A673 (cell line): Measurements from ENCODE around the gene DDHD1.

Source experiments
- EZH2 ChIP-seq: fragments of 200-600 bp; sonication (generic); IDR thresholded peaks from 2 replicates; pipeline ENCODE4 v1.6.1; 2017; ENCODE audit warnings: borderline replicate concordance, low read depth, mild to moderate bottlenecking, mixed read lengths, antibody characterized with exemption, low read length; ENCODE audit not compliant: poor library complexity, severe bottlenecking
- TF ChIP-seq, protein P1 (sequence below): fragments of 300-800, 200-600 bp; sonication (generic); conservative IDR thresholded peaks from 2 replicates; pipeline ENCODE4 v1.5.1; 2017; ENCODE audit warnings: low read depth, mild to moderate bottlenecking, antibody characterized with exemption, low read length, moderate library complexity, mixed read lengths

GRCh38 chr14:53027562-53027961, 125.6 kb downstream of the DDHD1 start:
- TF ChIP-seq, protein P1, sequence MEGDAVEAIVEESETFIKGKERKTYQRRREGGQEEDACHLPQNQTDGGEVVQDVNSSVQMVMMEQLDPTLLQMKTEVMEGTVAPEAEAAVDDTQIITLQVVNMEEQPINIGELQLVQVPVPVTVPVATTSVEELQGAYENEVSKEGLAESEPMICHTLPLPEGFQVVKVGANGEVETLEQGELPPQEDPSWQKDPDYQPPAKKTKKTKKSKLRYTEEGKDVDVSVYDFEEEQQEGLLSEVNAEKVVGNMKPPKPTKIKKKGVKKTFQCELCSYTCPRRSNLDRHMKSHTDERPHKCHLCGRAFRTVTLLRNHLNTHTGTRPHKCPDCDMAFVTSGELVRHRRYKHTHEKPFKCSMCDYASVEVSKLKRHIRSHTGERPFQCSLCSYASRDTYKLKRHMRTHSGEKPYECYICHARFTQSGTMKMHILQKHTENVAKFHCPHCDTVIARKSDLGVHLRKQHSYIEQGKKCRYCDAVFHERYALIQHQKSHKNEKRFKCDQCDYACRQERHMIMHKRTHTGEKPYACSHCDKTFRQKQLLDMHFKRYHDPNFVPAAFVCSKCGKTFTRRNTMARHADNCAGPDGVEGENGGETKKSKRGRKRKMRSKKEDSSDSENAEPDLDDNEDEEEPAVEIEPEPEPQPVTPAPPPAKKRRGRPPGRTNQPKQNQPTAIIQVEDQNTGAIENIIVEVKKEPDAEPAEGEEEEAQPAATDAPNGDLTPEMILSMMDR, result no peak
- no peak for TF ChIP-seq EZH2
